Stimulated activated CD8-positive, alpha-beta memory T cell treated with anti-CD3 and anti-CD28 coated beads, Interleukin-7, amount 100 ng/mL, for 48 hours (primary cell): ENCODE results near the gene RAD51B.

Experiments
- DNase-seq, 2 donors: peaks; one replicate each; pipeline ENCODE4 v3.0.0-alpha.2; 2020; ENCODE audit warnings: low read depth in 1 of 2; ENCODE audit errors: extremely low read depth in 1 of 2

Gene RAD51B

DNA sequence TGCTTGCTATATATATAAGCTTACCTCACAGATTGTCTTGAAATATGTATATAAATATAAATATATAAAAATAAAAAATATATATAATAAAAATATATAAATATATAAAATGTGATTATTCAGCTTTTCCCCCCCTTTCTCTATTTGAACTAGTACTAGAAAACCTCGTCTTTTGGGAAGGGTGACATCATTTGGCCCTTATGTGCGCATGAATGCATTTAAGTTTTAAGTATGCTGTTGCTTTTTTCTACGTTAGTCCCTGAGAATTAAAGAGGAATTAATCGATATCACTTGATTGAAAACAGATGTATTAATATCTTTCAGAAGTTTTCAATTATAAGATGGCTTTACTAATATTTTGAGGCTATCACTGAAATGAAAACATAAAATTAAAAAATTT lies 69.9 kb downstream of the RAD51B start:
- DNase-seq, result no peak

- no peak for DNase-seq
These were observed 73.0 kb downstream of the RAD51B start for GRCh38 chr14:67892466-67893100.

- no peak for DNase-seq
These were observed 80.7 kb downstream of the RAD51B start for GRCh38 chr14:67900231-67900630.

- DNase-seq, result no peak
These were observed 88.6 kb downstream of the RAD51B start for GRCh38 chr14:67908052-67908754.

GRCh38 chr14:67911562-67911961 lies 92.0 kb downstream of the RAD51B start:
- no peak for DNase-seq

DNA sequence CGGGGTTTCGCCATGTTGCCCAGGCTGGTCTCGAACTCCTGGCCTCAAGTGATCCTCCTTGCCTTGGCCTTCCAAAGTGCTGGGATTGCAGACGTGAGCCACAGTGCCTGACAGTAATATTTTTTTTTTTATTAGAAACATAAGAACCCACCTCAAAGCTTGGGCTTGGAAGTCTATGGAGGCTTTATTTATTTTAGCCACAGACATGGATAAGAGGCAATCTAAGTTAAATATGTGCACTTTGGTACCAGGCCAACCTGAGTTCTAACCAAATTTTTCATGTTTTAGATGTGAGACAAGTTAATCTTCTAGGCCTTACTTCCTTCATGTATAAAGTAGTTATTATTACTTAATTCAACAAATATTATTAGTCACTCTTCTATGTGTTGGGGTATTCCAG lies 96.9 kb downstream of the RAD51B start:
- no peak for DNase-seq

GRCh38 chr14:67917006-67917405 lies 97.4 kb downstream of the RAD51B start:
- no peak for DNase-seq

DNA sequence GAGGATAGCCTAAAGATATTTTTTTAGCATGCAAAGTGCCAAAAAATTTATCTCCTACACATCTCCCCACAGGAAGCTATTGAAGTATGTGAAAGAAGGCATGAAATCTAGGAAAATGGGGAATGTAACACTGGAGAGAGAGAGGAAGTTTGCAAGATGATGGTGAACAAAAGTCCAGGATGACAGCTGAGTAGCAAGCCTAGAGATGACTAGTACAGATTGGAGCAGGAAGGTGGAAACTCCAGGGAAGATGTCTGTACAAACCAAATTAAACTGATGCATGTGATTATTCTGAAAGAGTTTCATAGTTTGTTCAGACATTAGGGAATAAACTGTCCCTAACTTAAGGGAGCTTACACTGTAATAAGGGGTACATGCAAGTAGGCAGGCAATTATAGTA lies 99.3 kb downstream of the RAD51B start:
- no peak for DNase-seq

DNA sequence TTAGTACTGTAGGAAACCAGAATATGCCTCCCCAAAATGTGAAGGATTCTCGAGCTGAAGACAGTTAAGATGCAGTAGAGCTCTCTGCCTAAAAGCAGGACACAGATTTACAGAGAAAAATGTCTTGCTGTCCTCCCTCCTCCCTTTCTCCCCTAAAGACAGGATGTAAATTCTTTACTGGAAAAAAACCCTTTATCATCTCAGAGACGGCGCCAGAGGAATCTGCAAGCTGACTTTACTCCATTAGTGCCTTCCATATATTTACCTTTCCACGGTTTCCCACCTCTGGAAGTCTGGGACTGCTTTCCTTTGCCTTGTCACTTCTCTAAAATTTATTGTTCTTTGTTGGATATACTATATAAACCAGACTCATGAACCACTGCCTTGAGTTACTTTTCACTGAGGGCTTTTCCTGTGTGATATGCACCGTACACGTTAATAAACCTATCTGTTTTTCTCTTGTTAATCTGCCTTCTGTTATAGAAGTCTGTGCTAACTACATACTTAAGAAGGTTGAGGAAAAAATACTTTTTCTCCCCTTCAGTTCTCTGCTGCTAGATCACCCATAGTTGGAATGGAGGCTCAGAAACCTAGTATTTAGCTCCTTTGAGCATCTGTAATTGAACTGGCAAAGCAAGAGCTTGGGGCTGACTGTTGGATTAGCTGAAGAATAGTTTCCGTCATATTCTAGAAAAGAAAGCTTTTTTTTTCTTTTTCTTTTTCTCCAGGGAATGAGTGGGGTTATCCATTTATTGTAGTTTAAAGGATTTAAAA lies 99.9 kb downstream of the RAD51B start:
- no peak for DNase-seq

- no peak for DNase-seq
These were observed 107.2 kb downstream of the RAD51B start for GRCh38 chr14:67926821-67927220.

- DNase-seq, result no peak
These were observed 107.7 kb downstream of the RAD51B start for GRCh38 chr14:67927244-67927643.

- DNase-seq, result no peak
These were observed 108.8 kb downstream of the RAD51B start for GRCh38 chr14:67928375-67928774.

- no peak for DNase-seq
These were observed 113.2 kb downstream of the RAD51B start for GRCh38 chr14:67932708-67933246.

GRCh38 chr14:67933266-67933665 lies 113.7 kb downstream of the RAD51B start:
- no peak for DNase-seq

- DNase-seq, result no peak
These were observed 114.5 kb downstream of the RAD51B start for GRCh38 chr14:67934087-67934486.

GRCh38 chr14:67934862-67935261 lies 115.3 kb downstream of the RAD51B start:
- DNase-seq, result no peak

DNA sequence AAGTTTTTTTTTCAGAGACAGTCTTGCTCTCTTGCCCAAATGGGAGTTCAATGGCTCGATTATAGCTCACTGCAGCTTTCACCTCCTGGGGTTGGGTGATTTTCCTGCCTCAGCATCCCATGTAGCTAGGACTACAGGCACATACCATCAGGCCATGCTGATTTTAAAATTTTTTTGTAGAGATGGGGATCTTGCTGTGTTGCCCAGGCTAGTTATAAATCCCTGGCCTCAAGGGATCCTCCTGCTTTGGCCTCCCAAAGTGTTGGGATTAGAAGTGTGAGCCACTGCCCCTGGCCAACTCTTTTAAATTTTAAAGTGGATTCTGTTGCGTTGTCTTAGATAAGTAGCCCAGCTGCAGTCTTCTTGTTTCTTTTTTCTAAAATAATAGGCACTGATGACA lies 115.8 kb downstream of the RAD51B start:
- no peak for DNase-seq

GRCh38 chr14:67938071-67938470 lies 118.5 kb downstream of the RAD51B start:
- DNase-seq, result no peak

- DNase-seq, result no peak
These were observed 121.2 kb downstream of the RAD51B start for GRCh38 chr14:67940486-67941455.

DNA sequence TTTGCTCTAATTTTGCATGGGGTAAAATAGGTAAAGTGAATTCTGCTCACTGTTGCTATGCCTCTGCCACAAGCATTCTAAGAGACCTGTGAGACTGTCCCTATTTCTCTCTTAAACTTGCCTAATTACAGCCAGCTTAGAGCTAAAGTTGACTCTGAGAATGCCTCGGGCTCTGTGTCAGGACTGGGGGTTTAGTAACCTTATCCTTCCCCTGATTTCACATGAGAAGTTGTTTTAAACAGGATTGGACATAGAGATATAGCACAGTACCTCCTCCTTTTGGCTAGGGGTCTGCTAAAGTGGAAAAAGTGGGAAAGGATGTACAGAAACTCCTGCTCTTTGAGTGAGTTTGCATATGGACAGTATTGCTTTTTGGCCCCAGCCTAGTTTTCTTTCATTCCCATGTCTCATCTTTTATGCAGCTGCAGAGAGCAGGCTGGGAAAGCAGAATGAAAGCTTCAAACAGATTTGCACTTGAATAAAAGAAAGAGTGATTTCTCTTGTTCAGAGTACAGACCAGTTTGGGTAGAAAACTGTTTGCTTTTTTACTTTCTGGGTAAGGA lies 122.0 kb downstream of the RAD51B start:
- no peak for DNase-seq
